ENCODE results near the gene IL32. TPM values are rescaled to one million over a fixed set of nuclear protein-coding genes. Genes with fewer than 3 reads are reported as not detected.
A peak's percentile ranks its signal among the peaks of the same experiment; 100 is the strongest.

IL32 gene, protein sequence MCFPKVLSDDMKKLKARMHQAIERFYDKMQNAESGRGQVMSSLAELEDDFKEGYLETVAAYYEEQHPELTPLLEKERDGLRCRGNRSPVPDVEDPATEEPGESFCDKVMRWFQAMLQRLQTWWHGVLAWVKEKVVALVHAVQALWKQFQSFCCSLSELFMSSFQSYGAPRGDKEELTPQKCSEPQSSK
- 32.6 TPM for total RNA-seq

DNA sequence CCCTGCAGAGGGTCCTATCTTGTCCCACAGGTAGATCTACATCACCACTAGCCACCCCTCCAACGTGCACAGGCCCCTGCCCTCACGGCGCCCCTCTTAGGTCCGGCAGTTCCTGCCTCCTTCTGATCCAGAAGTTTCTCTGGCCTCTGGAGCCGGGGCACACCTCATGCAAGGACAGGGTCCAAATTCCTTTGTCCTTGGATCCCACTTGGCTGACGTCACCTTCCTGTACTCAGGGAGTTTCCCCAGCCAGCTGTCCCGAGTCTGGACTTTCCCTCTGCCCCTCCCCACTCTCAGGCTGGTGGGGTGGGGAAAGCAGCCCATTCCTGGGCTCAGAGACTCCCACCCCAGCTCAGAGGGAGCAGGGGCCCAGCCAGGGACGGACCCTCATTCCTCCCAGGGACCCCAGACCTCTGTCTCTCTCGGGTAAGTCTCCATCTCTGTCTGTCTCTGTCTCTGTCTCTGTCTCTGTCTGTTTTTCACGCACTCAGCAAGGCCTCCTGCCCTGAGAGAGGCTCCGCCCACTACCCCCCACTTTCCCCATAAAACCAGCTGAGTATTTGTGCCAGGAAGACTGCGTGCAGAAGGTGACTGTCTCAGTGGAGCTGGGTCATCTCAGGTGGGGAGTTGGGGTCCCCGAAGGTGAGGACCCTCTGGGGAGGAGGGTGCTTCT is at the start of gene IL32:
Gene IL32 (plus strand): TSS at position 572 of the 673 bp plus-strand sequence. CDS start 172 bp downstream, outside the sequence.
- DNase-seq (ENCODE audit: low spot score) = no peak

GRCh38 chr16:3015865-3016521 is 49.4 kb upstream of the IL32 start:
- ATAC-seq (no peak), DNase-seq (ENCODE audit: low spot score) (no peak)
- intact Hi-C loops (cut with DNase I) = no loop called here

More for the DNA sequence above, at the start of gene IL32:
- intact Hi-C loops (cut with DNase I) = no loop called here
- ATAC-seq = peak; percentile 65

- DNase-seq (ENCODE audit: low spot score) (no peak), ATAC-seq (no peak)
- intact Hi-C loops (cut with DNase I) = no loop called here
Measured at GRCh38 chr16:3017344-3017743, 48.1 kb upstream of the IL32 start.

DNA sequence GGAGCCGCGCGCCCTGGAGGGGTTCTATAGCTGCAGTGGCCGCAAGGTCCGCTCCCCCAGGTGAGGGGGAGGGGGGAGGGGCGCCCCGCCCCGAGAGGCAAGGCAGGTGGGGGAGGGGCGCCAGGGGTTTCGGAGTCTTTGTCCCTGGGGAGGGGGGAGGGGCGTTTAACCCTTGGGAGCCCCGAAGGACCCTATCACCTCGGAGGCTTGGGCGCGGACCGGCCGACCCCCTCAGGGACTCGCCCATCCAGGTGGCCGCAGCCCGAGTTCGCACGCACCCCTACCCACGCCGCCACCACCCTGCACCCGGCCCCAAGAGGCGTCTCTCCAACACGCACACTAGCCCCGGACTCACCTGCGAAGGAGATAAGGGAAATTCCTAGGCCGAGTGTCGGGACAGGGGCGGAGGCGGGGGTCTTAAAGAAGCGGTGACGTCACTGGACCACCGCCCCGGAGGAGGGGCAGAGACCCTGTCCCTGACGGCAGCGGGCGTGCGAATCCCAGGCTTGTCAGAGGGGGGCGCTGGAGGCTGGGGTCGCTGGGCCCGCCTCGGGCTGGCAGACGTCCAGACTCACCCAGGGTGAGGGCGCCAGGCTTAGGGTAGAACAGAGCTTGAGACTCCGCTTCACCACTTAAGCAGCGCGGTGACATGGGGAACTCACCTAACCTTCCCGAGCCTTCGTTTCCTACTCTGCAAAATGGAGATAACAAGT is 47.5 kb upstream of the IL32 start, which contains the start of gene CLDN6:
Gene CLDN6 (minus strand): TSS at position 390 of the 713 bp plus-strand sequence. CDS start 2,162 bp downstream, outside the sequence.
- ATAC-seq = no peak
- intact Hi-C loops (cut with DNase I) = no loop called here

DNA sequence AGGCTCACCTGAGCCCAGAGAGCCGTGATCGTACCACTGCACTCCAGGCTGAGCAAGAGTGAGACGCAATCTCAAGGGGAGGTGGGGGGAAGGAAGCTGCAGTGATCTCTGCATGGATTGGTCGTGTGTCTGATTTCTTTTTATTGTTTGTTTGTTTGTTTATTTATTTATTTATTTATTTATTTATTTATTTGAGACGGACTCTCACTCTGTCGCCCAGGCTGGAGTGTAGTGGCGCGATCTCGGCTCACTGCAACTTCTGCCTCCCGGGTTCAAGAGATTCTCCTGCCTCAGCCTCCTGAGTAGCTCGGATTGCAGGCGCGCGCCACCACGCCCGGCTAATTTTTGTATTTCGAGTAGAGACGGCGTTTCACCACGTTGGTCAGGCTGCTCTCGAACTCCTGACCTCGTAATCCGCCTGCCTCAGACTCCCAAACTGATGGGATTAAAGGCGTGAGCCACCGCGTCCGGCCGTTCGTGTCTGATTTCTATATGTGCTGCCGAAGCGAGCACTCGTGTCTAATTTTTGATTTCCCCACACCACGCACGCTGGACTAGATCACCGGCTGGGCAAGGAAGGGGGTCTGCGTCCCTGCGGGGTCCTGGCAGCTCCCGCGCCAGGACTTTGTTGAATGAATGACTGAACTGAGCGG is 45.7 kb upstream of the IL32 start:
- no peak for DNase-seq (ENCODE audit: low spot score)
- no peak for ATAC-seq
- intact Hi-C loops (cut with DNase I) = no loop called here

More for the DNA sequence above, 47.5 kb upstream of the IL32 start, which contains the start of gene CLDN6:
- no peak for DNase-seq (ENCODE audit: low spot score)

GRCh38 chr16:3020247-3020603 is 45.2 kb upstream of the IL32 start, which contains the start of gene TNFRSF12A:
TSS of gene TNFRSF12A (plus strand) at chr16:3020368. CDS start at chr16:3020398, 30 bp downstream.
- peak; percentile 83 for DNase-seq (ENCODE audit: low spot score)
- peak; percentile 3 for ATAC-seq
- intact Hi-C loops (cut with DNase I) = no loop called here

DNA sequence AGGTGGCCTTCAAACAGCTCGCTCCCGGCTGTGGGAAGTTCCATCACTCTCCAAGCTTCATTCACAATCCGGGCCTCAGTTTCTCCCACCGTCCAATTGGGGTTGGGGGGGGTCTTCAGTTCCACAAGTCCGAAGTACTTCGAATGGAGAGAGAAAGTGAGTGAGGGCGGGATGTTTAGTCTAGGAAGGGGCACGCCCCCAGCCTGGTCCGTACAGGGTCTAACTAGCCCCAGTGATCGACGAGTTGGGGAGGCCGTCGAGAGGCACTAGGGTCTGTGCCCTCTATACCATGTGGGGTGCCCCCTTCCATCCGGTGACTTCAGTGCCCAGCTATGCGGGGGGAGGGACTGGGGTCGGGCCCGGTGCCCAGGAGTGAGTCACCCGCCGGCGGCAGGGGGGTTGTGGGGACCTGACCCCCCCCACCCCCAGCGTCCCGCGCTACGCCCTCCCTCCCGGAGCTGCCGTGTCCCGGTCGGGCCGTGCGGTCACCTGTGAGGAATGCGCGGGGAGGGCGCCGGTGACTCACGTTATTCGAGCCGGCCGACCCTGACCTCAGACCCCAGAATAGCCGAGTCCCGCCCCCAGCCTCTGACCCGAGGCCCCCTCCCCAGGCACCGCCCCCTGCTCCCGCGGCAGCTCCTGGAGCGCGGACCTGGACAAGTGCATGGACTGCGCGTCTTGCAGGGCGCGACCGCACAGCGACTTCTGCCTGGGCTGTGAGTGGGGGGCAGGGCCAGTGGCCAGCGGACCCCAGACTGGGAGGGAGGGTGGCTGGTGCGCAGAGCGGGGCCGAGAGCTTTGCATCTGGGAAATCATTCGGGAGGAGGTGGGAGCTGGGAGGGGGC is 44.6 kb upstream of the IL32 start:
- peak; percentile 88 for DNase-seq (ENCODE audit: low spot score)
- intact Hi-C loops (cut with DNase I) = no loop called here
- ATAC-seq = peak; percentile 8

- ATAC-seq = peak; percentile 44
- DNase-seq (ENCODE audit: low spot score) = peak; percentile 88
- intact Hi-C loops (cut with DNase I) = no loop called here
Measured at GRCh38 chr16:3021449-3022207, 43.8 kb upstream of the IL32 start.

DNA sequence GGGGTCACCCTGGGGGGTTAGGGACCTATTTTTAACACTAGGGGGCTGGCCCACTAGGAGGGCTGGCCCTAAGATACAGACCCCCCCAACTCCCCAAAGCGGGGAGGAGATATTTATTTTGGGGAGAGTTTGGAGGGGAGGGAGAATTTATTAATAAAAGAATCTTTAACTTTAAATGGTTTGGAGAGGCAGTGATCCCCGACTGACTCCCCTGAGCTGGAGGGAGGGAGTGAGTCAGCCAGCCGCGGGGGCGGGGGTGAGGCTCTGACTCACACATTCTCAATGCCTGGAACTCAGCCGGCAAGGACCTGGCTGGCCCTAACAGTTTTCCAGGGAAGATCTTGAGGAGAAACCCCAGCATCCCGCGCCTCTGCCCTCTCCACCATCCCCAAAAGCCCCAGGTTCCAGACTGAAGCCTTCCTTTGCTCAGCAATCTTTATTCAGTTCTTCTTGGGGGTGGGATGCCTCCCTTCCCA is 43.2 kb upstream of the IL32 start:
- intact Hi-C loops (cut with DNase I) = no loop called here
- peak; percentile 79 for ATAC-seq
- DNase-seq (ENCODE audit: low spot score) = peak; percentile 93

GRCh38 chr16:3022684-3023414 is 42.6 kb upstream of the IL32 start:
- no peak for DNase-seq (ENCODE audit: low spot score)
- intact Hi-C loops (cut with DNase I) = no loop called here
- ATAC-seq = no peak

- intact Hi-C loops (cut with DNase I) = no loop called here
- DNase-seq (ENCODE audit: low spot score) = peak; percentile 77
- peak; percentile 0 for ATAC-seq
Measured at GRCh38 chr16:3023415-3023668, 42.1 kb upstream of the IL32 start.

GRCh38 chr16:3023669-3024478 is 41.6 kb upstream of the IL32 start, which contains the start of the genes HCFC1R1 and THOC6:
TSS of gene HCFC1R1 (minus strand) at chr16:3023942. CDS start at chr16:3023941, 1 bp downstream.
TSS of gene THOC6 (plus strand) at chr16:3024035. CDS start at chr16:3024327, 292 bp downstream.
- DNase-seq (ENCODE audit: low spot score) (peak; percentile 98), ATAC-seq (peak; percentile 90)
- intact Hi-C loops (cut with DNase I) = no loop called here

DNA sequence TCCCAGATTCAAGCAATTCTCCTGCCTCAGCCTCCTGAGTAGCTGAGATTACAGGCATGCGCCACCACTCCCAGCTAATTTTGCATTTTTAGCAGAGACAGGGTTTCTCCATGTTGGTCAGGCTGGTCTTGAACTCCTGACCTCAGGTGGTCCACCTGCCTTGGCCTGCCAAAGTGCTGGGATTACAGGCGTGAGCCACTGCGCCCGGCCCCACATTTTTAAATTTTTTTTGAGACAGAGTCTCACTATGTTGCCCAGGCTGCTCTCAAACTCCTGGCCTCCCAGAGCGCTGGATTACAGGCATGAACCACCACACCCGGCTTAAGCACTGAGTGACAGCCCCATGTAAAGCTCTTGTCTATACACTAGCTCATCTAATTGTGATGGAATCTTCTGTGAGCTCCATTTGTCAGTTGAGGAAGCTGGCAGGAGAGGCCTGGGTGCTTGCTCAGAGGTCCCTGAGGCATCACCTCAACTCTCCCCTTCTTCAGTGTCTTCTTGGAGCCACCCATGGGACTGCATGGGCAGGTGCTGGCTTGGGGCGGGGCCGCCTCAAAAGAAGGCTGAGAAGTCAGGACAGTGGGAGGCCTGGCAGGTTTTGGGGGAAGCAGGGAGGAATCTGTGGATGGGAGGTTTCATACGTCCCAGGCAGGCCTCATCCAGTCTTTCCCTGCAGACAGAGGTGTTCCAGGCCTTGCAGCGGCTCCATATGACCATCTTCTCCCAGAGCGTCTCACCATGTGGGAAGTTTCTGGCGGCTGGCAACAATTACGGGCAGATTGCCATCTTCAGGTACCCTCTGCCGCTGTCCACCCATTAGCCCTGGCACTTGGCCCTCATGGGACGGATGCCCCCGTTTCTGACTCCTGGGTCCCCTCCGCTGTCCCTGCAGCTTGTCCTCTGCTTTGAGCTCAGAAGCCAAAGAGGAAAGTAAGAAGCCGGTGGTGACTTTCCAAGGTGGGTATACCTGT is 40.1 kb upstream of the IL32 start:
- intact Hi-C loops (cut with DNase I) = no loop called here
- ATAC-seq = no peak
- DNase-seq (ENCODE audit: low spot score) = no peak

- DNase-seq (ENCODE audit: low spot score) (no peak), ATAC-seq (no peak)
- intact Hi-C loops (cut with DNase I) = no loop called here
Measured at GRCh38 chr16:3026003-3026378, 39.4 kb upstream of the IL32 start.
